HG03196 (cell line): ENCODE results near the gene OR10T2.
A peak's percentile ranks its signal among the peaks of the same experiment; 100 is the strongest.
"Not testable (repeated sequence)": the region's sequence is repeated elsewhere in the genome, so short reads cannot be mapped to it uniquely, and the experiment has no call there.

Experiments used
- ATAC-seq: cut with Tn5 transposase; IDR thresholded peaks from one replicate; pipeline ENCODE4 v1.9.1; 2021; ENCODE audit not compliant: unreplicated experiment

The OR10T2 gene

DNA sequence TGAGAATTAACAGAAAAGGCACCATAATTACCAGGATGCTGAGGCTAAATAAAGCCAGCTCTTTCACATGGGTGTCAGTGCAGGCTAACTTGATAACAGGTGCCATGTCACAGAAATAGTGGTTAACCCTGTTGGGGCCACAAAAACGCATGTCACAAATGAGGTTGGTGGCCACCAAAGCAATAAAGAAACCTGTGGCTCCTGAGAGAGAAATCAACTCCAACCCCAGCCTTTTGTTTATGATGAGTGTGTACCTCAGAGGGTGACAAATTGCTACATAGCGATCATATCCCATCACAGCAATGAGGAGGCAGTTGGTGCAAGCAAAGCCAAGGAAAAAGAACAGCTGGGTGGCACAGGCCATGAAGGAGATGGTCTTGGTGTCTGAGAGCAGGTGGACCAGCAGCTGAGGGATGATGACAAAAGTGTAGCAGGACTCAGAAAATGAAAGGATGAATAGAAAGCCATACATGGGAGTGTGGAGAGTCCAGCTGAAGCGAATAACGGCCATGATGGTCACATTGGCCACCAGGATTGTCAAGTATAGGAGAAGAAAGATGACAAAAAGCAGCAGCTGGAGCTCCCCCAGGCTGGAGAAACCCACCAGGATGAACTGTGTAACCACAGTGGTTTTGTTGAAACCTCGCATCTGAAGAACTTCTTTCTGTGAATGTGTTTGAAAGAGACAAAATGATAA lies at the start of gene OR10T2:
OR10T2 (minus strand) TSS at position 649 of the 697 bp plus-strand sequence; CDS start at position 649, 0 bp downstream.
- no peak for ATAC-seq

DNA sequence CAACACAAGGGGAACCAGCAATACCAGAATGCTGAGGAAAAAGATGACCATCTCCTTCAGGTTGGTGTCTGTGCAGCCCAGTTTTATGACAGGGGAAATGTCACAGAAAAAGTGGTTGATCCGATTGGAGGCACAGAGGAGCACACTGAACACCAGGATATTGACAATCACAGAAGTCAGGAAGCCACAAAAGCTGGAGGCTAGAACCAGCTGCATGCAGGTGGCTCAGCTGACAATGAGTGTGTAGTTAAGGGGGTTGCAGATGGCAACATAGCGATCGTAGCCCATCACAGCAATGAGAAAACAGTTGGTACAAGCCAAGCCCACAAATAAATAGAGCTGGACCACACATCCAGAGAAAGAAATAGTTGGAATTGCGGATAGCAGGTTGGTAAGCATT lies 46.1 kb upstream of the OR10T2 start:
- ATAC-seq = no peak

- ATAC-seq = no peak
Measured at GRCh38 chr1:158434741-158435140, 35.5 kb upstream of the OR10T2 start.

DNA sequence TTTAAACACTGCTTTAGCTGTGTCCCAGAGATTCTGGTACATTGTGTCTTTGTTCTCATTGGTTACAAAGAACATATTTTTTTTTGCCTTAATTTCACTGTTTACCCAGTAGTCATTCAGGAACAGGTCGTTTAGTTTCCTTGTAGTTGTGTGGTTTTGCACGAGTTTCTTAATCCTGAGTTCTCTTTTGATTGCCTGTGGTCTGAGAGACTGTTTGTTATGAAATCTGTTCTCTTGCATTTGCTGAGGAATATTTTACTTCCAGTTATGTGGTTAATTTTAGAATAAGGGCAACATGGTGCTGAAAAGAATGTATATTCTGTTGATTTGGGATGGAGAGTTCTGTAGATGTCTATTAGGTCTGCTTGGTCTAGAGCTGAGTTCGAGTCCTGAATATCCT lies 30.9 kb upstream of the OR10T2 start:
- ATAC-seq = not testable (repeated sequence)

- ATAC-seq = no peak
Measured at GRCh38 chr1:158426137-158426536, 26.9 kb upstream of the OR10T2 start, which contains the start of gene OR10K2. Gene OR10K2, minus strand, starts transcription at chr1:158426237. Its CDS starts 5,371 bp downstream, at chr1:158420866.

DNA sequence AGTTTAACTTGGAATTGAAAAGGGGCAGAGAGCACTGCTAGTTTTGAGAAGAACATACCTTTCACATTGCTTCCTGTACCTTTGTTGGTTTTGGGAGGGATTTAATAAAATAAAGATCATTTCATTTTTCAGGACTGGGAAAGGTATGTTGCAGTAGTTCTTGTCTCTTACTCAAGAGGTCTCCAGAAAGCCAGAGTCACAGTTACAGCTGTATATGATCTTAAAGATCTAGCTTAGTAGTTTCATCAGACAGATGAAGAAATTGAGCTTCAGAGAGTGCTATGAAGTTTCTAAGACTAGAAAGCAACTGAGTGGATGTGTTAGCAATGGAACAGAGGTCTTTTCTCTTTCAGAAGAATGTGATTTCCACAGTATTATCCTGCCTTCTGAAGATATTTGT lies 25.8 kb upstream of the OR10T2 start:
- ATAC-seq = no peak

DNA sequence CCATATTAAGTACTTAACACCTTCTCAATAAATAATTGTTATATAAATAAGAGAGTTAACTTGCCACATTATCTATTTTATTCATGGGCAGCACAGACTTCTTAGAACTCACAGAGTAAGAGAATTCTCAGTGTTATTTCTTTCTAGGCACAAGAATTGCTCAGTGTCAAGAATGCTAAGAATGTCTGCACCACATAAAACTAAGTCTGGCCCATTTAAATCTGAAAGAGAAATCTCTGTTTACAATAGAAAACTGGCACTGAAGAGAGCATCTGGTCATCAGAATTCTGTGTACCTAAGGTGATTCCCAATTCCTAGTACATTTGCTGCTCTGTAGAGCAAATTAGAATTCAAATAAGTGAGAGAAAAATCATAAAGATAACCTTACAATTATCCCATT lies 22.9 kb upstream of the OR10T2 start:
- ATAC-seq = no peak

DNA sequence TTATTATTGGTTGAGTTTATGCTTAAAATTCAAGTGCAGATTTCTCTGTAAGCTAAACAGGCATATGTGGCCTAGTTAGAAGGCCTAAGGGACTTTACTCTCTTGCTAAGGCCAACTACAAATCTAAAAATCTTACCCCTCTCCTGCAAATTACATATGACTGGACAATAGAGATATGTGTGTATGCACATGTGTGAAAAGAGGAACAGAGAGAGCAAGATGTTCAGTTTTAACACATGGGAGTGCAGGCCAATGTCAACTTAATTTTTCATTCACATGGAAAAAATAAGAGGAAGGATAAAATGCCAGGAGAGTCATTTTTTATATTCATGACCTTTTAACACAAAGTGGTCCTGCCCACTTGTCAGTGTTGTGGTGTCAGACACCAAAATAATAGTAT lies 18.3 kb upstream of the OR10T2 start:
- ATAC-seq = no peak

GRCh38 chr1:158414651-158415345 lies 15.5 kb upstream of the OR10T2 start:
- no peak for ATAC-seq

DNA sequence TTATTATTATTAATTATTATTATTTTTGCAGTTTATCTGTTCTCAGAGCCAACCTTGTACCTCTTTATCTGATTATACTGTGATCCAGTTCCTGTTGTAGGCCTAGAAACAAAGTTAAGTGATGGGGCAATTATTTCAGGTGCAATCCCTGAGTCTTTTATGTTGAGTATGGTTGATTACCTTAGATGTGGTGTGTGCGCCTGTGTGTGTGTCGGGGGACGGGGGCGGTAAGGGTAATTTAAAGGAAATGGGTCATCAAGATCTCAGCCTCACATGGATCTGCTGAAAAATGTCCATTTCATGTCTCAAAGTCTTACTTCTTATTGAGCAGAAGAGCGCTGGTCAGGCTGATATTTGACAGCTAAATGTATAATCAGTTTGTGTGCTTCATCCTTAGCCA lies 7.8 kb upstream of the OR10T2 start:
- ATAC-seq = no peak

DNA sequence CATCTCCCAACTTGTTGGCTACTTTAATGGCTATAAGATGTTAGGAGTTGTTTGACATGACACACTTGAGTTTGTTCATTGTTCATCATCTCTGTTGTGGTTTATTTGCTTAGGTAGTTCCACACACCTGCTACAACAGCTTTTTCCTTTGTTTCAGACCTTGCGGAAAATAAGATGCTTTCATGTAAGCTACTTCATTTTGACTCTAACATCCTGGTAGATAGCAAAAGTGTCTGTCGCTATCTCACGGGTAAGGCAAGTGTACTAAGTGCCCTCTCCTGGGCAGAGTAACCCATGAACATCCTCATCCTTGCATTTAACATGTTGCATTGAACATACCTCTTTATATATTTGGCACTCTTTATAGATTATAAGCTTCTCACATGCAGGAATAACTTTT lies 1.6 kb upstream of the OR10T2 start:
- ATAC-seq = no peak

GRCh38 chr1:158396646-158397045 lies 2.6 kb downstream of the OR10T2 start:
- ATAC-seq = no peak

GRCh38 chr1:158393476-158393875 lies 5.8 kb downstream of the OR10T2 start:
- ATAC-seq = no peak

DNA sequence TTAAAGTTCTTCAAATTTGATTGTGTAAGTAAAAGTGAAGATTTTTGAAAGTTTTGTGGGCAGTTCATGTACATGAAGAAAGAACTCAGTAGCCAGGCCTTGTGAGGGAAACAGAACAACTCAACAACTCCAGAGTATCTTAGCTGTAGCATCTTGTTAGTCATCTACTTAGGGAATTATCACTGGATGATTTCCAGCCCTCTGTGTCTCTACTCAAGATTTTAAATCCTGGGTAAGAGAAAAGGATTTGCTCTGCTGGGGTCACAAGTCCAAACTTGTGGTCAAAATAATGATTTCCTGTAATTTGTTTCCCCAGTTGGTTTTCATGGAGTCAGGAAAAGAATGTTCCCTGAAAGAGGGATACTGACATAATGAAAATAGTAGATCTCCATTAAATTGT lies 8.2 kb downstream of the OR10T2 start:
- ATAC-seq = no peak

- ATAC-seq = no peak
Measured at GRCh38 chr1:158390331-158390730, 8.9 kb downstream of the OR10T2 start.

DNA sequence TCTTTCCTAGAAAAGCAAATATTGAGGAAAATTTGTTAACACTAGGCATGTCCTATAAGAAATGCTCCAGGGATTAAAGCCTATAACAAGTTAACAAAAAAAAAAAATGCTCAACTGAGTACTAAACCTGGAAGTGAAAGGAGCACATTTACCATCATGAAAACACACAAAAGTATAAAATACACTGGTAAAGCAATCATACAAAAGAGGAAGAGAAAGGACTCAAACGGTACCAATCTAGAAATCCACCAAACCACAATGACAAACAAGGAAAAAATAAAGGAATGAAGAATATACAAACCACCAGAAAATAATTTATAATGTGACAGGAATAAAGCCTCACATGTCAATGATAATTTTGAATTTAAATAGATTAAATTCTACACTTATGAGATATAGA lies 24.4 kb downstream of the OR10T2 start:
- no peak for ATAC-seq

DNA sequence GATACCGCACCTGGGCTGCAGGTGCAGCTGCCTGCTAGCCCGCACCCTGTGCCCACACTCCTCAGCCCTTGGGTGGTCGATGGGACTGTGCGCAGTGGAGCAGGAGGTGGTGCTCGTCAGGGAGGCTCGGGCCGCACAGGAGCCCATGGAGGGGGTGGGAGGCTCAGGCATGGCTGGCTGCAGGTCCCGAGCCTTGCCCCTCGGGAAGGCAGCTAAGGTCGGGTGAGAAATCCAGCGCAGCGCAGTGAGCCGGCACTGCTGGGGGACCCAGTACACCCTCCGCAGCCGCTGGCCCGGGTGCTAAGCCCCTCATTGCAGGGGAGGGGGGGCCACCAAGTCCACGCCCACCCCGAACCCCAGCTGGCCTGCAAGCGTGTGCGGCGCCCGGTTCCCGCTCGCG lies 25.2 kb downstream of the OR10T2 start:
- ATAC-seq = not testable (repeated sequence)

- peak; percentile 97 for ATAC-seq
Measured at GRCh38 chr1:158371188-158371953, 27.9 kb downstream of the OR10T2 start.

DNA sequence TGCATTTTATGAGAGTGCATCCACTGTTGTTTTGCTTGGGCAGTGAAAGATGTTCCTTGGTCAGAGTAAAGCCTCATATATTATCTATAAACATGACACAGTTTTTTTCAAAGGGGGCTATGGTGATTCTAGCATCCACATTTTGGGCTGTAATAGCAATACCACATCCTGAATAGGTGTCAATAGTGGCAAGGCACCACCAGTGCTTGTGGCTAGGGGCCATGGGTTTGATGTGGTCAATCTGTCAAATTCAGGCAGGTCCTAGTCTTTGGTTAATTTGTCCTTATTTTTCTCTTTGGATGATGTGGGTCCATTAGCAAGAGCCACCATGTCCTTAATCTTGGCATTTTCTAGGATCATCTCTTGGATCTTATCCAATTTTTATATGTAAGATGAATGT lies 32.5 kb downstream of the OR10T2 start:
- no peak for ATAC-seq

- no peak for ATAC-seq
Measured at GRCh38 chr1:158362941-158363340, 36.3 kb downstream of the OR10T2 start.

GRCh38 chr1:158362482-158362881 lies 36.8 kb downstream of the OR10T2 start:
- ATAC-seq = no peak

DNA sequence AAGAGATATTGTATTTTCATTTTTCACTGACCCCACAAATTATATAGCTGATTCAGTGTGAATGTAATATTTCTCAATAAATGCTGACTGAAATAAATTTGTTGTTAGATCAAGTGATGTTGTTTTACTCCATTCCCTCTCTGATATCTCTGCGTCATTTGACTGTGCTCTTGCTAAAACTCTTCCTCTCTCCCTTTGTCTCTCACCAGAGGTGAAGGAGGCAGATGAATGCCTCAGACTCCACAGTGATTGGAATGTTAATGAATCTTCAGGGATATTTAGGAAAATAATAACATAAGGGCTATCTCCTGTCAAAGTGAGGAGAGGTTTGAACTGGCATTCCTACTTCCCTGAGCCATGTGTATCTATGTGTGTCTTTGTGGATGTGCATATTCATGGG lies 41.8 kb downstream of the OR10T2 start:
- ATAC-seq = no peak
